K562 treated with DMSO at 1 percent for 48 hours (cell line): Measurements from ENCODE around the gene PRR20G. TPM values are rescaled to one million over a fixed set of nuclear protein-coding genes. Genes with fewer than 3 reads are reported as not detected.

Source experiments
- total RNA-seq: library from RNA; unstranded; fragments of 300-600 nt; gene quantifications from 2 replicates; pipeline ENCODE4 v1.2.3, GENCODE V29; 2022; ENCODE audit warnings: low replicate concordance; ENCODE audit errors: extremely low read depth

PRR20G gene
- total RNA-seq = not detected in 2 replicates

GRCh38 chr3:127287840-127288239, at the start of gene PRR20G:
Gene PRR20G, minus strand, starts transcription at chr3:127288046. Its CDS starts 681 bp downstream, at chr3:127287365.

Other genes starting within 250 kb of the PRR20G start
- gene PRR23E, start 94.9 kb downstream of the PRR20G start, total RNA-seq = not detected in 2 replicates